NCI-H187 (cell line): Measurements from ENCODE around the gene ASF1A.

Source experiments
- DNase-seq, 2 experiments: peaks; one replicate each; lab custom pipeline; 2025; lab: John Stamatoyannopoulos, UW

The ASF1A gene

DNA sequence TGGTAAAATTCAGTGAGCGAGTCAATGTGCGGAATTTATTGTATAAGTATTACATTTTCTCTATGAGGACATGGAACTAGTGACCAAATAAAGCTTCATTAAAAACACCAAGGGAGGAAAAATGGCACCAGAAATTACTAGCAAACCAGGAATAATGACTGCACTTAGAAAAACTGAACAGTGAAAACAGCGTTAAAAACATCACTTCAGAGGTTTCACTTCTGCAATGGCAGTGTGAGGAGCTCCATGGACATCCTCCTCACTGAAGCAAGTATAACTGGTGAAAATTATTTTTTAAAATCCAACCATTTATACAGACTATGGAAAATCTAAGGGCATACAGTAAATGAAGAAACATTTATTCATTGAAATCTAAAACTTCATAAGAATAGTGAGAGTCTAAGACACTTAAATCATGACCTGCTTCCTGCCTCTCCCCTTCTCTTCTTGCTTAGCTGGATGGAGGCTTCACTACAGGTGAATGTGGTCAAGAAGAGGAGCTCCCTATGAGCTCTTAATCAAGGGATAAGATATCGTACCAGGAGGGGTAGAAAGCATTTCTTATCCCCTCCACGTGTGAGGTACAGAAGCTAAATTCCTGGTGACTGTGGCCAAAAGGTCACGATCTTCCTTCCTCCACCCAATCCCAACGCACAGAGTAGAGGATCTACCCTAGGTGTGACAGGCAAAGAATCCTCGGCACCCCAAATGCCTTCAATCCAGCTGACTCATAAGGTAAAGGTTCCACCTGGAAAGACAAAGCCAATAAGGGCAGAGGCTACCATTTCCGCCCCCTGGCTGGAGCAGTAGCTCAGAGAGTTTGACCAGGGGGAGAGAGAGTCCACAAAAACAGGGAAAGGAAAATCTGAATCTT, 12.3 kb upstream of the ASF1A start:
- no peak for DNase-seq

DNA sequence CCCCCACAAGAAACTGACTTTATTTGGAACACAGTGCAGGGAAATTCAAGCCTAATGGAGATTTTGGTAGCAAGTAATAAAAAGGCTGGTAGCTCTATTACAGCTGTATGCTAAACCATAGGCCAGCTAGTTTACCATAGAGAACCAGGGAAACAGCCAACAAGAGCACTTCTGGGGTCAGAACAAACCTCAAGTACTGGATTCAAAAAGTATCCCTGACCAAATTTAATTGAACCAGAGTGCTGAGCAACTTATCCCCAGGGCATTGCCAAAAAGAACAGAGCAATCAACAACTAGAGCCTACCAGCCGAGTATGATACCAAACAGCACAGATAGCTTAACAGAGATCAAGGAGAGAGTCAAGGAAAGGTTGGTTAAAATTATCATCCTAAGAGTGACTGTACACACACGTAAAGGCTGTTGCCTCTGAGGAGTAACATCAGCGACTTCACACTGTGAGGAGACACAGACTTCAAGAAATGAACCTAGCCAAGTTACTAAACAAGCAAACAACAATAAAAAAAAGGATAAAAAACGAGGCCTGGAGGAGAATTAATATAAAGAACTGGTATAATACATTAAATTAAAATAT, 11.5 kb upstream of the ASF1A start:
- DNase-seq: no peak

DNA sequence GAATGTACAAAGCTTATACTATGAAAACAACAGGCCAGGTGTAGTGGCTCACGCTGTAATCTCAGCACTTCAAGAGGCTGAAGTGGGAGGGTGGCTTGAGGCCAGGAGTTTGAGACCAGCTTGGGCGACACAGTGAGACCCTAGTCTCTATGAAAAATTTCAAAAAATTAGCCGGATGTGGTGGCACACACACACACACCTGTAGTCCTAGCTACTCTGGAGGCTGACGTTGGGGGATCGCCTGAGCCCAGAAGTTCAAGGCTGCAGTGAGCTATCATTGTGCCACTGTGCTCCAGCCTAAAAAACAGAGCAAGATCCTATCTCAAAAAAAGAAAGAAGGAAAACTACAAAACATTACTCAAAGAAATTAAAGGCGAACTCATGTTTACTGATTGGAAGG, 7.3 kb upstream of the ASF1A start:
- no peak for DNase-seq

DNA sequence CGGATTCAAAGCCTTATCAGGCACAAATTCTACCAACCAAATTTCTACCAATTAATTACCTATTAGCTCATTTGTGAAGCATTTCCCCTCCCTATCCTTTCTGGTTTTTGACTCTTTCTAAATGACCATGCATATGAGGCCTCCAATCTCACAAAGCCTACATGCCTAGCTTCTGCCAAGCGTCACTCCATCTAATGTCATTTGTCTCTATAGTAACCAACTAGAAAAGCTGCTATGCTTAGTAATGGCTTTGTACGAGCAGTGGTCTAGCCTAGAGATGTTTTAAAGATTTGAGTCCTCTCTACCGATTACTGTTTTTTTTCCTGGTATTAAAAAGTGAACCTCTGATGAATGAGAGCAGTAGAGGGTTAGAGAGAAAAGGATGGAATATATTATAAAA, 4.8 kb upstream of the ASF1A start:
- no peak for DNase-seq

DNA sequence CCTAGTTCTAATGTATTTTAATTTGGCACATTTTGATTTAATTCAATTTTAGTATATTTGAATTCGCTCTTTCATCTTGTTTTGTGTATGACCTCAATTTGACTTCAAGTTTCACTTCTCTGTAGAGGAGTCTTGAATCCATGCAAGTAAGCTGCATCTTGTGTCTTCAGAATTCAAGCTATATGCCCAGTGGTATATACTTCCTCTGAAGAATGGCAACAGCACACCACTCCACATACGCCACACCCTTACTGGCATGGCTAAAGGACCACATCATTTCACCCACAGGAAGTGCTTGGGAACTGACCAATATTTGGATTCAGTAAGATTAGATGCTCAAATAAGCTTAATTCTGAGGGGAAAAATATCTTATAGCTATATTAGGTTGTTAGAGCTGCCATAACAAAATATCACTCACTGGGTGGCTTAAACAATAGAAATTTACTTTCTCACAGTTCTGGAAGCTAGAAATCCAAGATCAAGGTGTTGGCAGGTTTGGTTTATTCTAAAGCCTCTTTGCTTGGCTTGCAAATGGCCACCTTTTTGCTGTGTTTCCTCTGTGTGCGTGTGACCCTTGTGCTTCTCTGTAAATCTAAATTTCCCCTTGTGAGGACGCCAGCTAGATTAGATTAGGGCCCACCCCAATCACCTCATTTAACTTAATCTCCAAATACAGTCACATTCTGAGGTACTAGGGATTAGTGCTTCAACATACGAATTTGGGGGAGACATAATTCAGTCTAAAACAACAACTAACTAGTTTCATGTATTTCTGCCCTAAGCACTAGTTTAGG, 2.8 kb upstream of the ASF1A start:
- no peak for DNase-seq

DNA sequence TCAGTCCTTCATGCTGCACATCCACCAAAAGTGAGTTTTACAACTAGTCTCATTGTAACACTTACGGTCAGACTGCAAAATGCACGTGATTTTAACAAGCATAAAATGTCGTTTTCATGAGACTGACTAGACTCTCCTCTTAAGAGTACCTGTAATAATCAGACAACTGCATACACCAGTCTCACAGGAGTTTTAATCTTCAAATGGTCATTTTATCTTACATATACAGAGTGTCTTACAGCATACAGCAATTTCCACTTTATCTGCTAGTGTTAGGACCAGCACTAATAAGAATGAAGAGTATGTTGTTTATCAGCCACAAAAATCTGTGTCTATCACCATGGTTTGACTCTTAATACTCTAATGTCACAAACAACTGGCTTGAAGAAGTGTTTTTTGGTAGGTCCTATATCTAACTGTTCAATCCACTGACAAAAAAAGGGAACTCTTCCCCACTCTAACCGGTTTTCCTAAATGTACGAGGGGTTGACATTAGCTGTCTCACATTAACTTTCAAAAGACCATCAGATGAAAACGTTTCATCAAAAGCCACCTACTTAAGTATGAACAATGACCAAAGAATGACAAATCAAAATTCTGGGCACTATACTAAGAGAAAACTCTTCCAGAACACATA, 1.5 kb upstream of the ASF1A start:
- no peak for DNase-seq

DNA sequence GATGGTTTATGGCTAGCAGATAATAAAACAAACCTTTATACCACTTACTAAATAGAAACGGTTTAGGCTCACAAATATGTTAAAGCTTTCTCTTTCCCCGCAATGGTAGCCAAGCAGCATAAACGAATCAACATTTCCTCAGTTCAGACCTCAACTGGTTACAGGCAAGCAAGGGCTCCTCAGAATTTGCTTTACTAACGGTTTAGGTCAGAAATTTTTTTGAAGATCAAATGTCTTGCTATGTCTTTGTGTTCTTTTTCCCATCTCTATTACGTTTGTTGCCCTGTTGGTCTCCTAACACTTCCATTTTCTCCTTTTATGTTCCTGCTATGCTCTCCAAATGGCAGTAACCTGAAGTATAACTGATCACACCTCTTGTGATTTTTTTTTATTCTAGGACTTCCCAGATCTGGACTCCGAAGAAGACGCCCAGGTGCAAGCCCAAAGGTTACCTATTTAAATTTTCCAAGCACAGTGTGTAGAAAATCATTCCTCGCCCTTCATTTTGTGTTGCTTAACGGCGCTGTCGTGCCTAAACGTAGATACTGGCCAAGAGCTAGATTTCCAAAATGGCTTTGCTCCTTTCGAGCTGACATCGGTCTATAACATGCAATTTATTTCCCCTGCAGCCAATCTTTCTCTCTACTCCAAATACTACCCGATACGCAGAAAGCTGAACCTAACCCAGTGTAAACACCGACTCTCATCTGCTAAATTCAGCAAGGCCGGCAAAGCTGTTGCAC, 717 bp upstream of the ASF1A start:
- peak; percentile 67 to 90 for DNase-seq

DNA sequence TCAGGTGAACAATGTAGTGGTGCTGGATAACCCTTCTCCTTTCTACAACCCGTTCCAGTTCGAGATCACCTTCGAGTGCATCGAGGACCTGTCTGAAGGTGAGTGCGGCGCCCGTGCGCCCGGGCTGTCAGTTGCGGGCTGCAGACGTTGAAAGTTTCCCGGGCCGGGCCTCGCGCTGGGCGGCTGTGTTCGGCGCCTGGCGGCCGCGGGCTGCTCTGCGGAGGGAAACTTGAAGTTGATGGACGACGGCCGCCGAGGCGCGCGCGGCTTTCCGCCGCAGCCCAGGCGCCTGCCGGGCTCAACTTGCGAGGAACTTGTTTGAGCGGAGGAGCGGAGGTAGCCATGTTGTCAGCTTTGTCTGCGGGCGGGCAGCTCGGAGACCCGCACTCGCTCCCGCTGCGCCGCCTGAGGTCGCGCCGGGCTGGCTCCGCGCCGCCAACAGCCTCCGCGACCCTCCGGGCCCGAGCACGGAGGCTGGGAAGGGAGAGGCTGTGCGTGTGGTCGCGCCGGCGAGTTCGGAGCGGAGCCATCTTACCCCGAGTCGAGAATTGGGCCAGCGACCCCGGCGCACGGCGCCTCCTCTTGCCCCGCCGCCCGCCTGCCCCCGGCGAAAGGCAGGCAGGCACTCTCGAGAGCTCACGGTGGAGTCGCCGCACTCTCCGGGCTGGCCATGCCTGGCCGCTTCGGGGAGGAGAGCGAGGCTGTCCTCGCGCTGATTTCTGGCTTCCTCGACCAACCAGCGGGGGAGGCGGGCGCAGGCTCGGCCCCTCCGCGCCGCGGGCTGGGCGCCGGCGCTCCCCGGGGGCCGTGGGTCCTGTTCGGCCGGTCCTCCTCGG, 691 bp downstream of the ASF1A start:
- DNase-seq: peak in 1 of 2 experiments; percentile 69

DNA sequence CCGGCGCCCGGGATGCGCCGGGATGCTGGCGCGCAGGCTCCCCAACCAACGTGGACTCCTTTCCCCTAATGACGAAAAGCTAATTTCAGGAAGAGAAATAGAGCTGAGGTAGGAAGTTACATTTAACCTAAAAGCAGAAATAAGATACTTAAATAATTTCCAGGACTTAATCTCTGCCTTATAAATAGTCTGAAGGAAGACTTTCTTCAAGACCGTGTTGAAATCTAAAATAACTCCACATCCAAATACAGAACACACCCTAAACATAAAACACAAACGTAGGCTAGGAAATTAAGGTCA, 1.3 kb downstream of the ASF1A start:
- no peak for DNase-seq

DNA sequence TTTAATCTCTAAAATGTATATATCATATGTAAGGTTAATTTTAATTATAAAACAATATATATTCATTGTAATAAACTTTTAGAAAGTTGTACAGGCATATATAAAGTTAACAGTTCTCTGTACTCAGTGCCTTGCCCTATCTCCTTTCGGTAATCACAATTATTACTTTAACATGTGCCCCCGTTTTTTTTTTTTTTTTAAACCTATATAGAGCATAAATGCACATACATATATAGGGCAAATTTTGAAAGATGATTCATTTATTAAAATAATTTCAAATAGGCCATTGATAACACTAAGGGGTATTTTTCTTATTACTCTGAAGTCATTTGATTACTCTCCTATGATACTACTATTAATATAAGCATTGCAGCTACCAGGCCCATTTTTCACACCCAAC, 1.9 kb downstream of the ASF1A start:
- no peak for DNase-seq

DNA sequence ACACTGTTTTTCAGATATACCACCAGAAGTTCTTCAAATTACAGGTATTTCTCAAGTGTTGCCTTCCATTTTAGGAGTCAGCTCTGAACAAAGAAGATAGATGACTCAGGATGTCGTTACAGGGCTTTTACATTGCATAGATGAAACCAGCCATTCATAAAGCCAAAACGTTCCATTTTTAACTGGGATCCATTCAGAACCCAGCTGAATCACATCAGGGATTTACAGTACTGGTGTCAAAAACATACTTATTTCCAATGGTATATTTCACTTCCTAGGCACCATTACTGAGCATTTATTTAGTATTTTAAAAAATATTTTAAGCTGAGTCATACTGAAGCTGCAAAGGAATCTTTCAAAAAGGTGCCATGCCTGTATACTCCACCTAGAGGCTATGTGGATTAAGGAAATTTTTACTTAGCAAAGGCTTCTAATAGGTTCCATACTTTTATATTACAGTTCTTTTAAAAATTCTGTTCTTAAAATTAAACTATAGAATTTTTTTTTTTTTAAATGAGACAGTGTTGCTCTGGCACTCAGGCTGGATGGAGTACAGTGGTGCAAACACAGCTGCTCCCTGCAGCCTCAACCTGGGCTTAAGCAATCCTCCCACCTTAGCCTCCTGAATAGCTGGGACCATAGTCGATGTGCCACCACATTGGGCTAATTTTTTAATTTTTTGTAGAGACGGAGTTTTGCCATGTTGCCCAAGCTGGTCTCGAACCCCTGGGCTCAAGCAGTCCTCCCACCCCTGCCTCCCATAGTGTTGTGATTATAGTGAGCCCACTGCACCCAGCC, 2.6 kb downstream of the ASF1A start:
- no peak for DNase-seq

DNA sequence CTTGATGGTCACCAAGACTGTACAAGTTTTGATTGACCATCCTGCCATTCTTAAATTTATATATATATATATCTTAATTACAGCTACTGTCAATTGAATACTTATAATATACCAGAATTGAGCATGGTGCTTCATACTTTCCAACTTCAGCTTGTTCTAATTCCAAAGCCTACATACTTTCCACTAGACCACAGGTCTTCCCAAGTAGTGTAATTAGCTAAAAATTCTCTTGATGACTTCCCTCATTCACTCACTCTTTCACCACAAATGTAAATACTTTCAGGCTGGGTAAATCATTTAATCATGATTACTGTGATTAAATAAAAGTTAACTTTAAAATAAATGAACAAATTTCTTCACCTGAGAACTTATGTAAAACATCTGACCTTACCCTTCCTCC, 3.4 kb downstream of the ASF1A start:
- no peak for DNase-seq

DNA sequence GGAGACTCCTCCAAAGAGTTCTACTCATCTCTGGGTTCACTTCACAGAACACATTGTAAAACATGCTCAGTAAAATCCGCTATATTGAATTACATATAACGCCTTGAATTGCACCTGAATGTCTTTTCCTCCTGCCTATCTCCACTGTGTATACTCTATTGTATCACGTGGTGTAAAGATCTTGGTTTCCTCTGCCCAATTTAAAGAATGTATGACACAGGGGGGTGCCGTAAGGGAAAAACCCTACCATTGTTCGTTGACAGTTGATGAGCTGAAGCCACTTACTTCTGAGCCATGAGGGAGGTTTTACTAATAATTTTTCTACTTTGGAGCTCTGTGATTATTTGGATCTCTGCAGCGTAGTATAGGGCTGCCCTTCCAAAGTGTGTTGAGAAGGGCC, 6.0 kb downstream of the ASF1A start:
- no peak for DNase-seq

DNA sequence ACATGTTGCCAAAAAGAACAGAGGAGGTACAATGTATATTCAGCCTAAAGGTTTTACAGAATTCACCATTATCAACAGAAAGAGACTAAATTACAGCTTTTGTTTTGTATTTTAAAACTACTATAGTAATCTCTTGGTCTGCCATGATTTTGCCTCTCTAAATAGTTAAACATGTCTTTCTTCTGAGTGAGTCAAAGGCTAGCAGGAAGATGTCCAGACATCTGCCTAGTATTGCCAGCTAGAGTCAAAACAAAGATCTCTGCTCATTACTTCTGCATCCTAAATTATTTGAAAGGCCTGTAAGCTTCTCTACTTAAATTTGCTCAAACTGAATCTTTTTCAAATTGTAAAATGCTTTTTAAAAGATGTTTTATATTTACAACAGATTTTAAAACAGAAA, 8.8 kb downstream of the ASF1A start:
- no peak for DNase-seq

DNA sequence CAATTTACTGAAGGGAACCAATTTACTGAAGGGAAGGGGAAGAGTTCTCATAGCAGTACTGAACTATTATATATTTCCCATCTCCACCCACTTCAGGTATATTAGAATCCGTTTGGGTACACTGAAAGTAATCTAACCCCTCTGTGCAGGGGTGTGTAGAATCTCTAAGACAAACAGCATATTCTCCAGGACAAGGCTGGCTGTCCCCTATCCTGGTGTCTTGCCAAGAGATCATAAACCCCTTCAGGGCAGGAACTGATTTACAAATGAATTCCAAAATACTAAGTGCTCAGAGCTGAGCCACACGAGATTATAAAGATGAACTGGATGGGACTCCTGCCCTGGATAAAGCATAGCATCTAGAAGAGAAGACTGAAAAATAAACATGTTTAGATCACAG, 9.2 kb downstream of the ASF1A start:
- no peak for DNase-seq

DNA sequence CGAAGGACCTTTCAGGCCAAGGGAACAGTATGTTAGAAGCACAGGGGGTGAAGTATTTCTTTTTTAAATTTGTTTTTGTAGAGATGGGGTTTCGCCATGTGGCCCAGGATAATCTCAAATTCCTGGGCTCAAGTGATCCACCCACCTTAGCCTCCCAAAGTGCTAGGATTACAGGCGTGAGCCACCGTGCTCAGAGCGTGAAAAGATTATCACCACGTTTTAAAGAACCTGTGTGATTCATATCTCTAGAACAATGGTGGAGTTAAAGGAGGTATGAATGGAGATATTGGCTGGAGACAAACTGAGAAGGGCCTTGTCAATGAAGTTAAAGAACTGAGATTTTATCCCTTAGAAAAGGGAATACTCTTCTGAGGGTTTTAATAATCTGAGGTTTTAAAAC, 9.7 kb downstream of the ASF1A start:
- DNase-seq: no peak

DNA sequence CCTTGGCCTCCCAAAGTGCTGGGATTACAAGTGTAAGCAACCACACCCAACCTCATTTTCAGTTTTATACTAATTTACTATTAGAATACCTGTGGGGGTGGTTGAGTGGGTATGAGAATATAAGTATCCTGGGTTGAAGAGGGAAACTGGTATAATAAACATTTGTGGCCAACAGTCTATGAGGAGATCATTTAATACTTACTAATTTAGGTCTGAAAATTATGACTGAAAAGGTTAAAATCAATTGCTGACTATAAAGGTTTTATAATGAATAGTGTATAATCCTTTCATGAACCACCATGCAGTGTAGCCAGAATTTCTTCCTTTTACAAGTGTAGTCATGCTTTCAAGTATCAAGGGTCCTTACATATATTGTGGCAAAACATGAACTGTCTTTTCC, 11.1 kb downstream of the ASF1A start:
- no peak for DNase-seq

DNA sequence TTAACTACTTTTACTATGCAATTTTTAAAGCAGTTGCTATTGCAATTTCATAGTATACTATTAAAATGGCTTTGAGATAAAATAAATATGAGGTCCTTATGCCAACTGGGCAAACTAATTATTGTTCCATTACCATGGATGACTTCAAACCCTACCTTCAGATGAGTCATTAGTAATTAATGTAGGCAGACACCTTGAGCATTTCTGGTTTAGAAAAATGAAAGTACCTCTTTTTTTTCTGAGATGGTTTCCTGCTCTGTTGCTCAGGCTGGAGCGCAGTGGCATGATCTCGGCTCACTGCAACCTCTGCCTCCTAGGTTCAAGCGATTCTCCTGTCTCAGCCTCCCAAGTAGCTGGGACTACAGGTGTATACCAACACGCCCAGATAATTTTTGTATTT, 11.9 kb downstream of the ASF1A start:
- DNase-seq: no peak

DNA sequence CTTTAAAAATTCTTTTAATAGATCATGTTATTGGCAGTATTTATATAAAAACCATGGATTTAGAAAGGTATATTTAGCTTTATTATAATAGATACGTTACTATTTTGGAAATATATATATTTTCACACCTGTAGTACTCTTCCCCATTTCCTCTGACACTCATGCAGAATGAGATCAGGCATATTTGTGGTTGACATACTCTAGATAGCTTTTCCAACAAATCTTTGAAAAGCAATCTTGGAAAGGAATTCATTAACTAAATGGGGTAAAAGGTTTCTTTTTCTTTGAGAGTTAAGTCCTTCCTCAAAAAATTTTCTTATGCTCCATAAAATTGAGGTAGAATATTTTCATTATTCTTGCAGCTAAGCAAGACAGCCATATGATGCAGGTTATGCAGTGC, 14.5 kb downstream of the ASF1A start:
- DNase-seq: no peak

DNA sequence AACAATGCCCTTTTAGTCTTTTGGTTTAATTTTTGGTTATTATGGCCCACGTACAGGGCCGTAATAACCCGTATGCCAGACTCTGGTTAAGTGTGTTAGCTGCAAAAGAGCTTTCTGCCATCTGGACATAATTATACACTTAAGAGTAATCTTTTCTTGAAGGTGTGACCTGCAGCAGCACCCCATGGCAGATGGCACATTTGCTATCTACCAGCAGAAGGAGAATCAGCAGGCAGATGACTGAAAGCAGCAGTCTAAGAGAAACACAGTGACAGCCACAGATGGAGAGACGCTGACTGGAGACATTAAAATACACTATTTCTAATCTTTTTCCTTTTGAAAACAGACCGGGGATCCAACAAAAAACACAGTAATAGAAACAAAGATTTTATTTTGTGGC, 18.7 kb downstream of the ASF1A start:
- no peak for DNase-seq
